GM10248 (cell line): ENCODE data around the gene NDUFC1.
A peak's percentile ranks its signal among the peaks of the same experiment; 100 is the strongest.

ENCODE experiments used
- CTCF ChIA-PET: fragments of 300-600 bp; sonication (Branson Sonifier 250); formaldehyde crosslinking; extraction: SDS; loops from one replicate; lab custom pipeline; 2021; ENCODE audit warnings: antibody characterized with exemption; lab: Yijun Ruan, JAX
- POLR2A ChIA-PET: fragments of 350-650 bp; sonication (Branson Sonifier 250); formaldehyde crosslinking; extraction: SDS; loops from one replicate; lab custom pipeline; 2020; ENCODE audit warnings: antibody characterized with exemption; lab: Yijun Ruan, JAX
- DNase-seq: peaks from one replicate; pipeline ENCODE4 v3.0.0; 2012; ENCODE audit errors: extremely low spot score
- CTCF ChIP-seq: IDR thresholded peaks from 2 replicates; pipeline ENCODE4 v1.5.1; 2012; ENCODE audit warnings: mild to moderate bottlenecking, low read depth; ENCODE audit errors: extremely low read depth, missing control alignments, control extremely low read depth

The NDUFC1 gene

DNA sequence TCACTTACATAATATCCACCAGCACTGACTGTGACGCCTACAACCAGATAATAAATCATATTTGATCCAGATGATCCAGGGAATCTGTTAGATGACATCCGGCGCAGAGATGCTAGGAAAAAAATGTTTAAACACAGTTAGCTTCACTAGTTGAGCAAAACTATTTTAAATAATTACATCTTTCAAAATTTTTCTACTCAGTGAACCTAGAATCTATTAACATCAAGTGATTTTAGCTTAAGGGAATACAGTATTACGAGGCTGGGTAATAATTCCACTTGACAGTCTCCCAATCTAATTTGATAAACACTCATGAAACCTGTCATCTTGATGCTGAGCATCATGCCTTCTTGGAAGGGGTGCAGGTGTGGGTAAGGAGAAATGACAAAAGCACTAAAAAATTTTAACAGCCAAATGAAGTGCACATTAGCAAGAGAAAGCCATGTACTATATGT is 27.0 kb downstream of the NDUFC1 start:
- POLR2A ChIA-PET = interaction anchor here (0.5 kb wide), 1 partner anchor 28 kb away, joined by 3 read pairs; no protein-coding TSS in a partner anchor
- TF ChIP-seq CTCF = no peak
- CTCF ChIA-PET = interaction anchor here (1.0 to 2.1 kb wide), 6 partner anchors 9 to 244 kb away, joined by 3 to 13 read pairs (median 3); no protein-coding TSS in a partner anchor
- DNase-seq = no peak

GRCh38 chr4:139274790-139275189 is 27.5 kb downstream of the NDUFC1 start:
- ChIA-PET CTCF (interaction anchor here (1.0 to 2.1 kb wide), 6 partner anchors 9 to 244 kb away, joined by 3 to 13 read pairs (median 3); no protein-coding TSS in a partner anchor), POLR2A (interaction anchor here (0.5 kb wide), 1 partner anchor 27 kb away, joined by 3 read pairs; no protein-coding TSS in a partner anchor)
- no peak for TF ChIP-seq CTCF
- no peak for DNase-seq

DNA sequence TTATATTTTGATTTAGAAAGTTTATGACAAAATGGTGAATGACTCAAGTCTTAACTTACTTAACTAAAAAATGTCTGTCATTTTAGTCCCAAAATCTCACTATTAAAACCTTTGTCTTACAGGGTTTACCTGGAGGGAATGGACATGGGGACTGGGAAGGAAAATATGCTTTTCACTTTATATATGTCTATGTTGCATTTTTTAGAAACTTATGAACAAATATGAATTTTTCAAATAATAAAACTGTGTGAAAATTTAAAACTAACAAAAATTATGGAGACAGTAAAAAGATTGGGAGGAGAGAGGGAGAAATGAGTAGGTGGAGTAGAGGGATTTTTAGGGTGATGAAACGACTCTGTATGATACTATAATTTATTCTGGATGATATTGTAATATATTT is 28.4 kb downstream of the NDUFC1 start:
- DNase-seq = no peak
- ChIA-PET CTCF (no interaction called here), POLR2A (no interaction called here)
- no peak for TF ChIP-seq CTCF

GRCh38 chr4:139267301-139267700 is 35.0 kb downstream of the NDUFC1 start:
- TF ChIP-seq CTCF = no peak
- DNase-seq = no peak
- POLR2A ChIA-PET = no interaction called here
- CTCF ChIA-PET = interaction anchor here (1.3 to 2.3 kb wide), 4 partner anchors 10 to 90 kb away, joined by 3 to 16 read pairs (median 6); partner anchors contain the start of gene ELF2

DNA sequence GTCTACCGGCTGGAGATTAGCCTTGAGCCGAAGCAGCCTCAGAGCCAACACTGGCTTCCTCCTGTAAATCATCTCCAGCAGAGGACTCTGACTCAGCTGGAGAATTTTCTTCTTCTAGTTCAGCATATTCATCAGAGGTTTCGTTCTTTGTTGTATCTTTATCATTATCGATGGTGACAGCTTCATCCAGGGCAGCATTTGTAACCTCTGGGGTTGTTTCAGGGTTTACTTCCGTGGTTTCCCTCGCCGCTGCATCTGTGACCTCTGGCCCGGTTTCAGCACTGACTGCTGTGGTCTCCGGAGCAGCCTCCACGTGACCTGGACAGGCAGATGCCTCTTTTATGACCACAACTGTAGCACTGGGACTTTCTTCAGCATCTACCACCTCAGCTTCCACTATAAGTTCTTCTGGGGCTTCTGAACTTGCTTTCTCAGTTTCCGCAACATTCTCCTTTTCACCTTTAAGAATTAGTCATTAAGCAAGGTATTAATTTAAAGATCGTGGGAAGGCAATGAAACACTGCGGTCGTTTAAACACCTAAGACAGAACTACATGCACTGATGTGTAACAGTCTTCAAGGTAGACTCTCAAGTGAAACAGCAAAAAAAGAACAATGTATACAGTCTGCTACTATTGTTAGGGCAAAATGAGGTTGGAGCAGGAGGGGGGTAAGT is 35.6 kb downstream of the NDUFC1 start:
- no peak for TF ChIP-seq CTCF
- CTCF ChIA-PET = interaction anchor here (0.9 to 2.3 kb wide), 14 partner anchors 9 to 168 kb away, joined by 3 to 16 read pairs (median 4); partner anchors contain the start of genes ELF2 and NAA15
- peak; percentile 88 for DNase-seq
- POLR2A ChIA-PET = interaction anchor here (1.0 kb wide), 1 partner anchor 90 kb away, joined by 4 read pairs; the partner anchor contains the start of gene ELF2

- no peak for TF ChIP-seq CTCF
- DNase-seq = no peak
- POLR2A ChIA-PET = interaction anchor here (1.0 kb wide), 1 partner anchor 90 kb away, joined by 4 read pairs; the partner anchor contains the start of gene ELF2
- CTCF ChIA-PET = interaction anchor here (0.9 to 2.3 kb wide), 15 partner anchors 8 to 168 kb away, joined by 3 to 16 read pairs (median 4); partner anchors contain the start of genes ELF2 and NAA15
These were observed 36.1 kb downstream of the NDUFC1 start for GRCh38 chr4:139266208-139266582.
